Measurements from ENCODE around the gene LMAN1.

Gene LMAN1

DNA sequence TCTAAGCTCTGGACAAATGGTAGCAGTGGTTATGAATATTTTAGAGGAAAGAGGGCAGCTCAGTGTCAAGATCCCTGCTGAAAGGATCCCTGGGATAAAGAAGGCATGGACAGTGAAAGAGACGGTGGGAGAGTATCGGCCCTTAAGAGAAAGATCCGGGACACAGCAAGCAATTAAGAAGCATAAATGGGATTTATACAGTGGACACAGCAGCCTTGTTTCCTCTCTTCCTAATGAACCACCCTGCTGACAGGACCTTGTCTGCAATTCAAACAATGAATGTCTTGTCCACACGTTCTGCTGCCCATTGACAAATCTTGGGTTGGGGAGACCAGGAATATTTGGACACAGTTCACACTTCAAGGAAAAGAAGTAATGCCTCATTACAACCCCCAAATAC is 57.1 kb downstream of the LMAN1 start:
- DNase-seq: no peak

DNA sequence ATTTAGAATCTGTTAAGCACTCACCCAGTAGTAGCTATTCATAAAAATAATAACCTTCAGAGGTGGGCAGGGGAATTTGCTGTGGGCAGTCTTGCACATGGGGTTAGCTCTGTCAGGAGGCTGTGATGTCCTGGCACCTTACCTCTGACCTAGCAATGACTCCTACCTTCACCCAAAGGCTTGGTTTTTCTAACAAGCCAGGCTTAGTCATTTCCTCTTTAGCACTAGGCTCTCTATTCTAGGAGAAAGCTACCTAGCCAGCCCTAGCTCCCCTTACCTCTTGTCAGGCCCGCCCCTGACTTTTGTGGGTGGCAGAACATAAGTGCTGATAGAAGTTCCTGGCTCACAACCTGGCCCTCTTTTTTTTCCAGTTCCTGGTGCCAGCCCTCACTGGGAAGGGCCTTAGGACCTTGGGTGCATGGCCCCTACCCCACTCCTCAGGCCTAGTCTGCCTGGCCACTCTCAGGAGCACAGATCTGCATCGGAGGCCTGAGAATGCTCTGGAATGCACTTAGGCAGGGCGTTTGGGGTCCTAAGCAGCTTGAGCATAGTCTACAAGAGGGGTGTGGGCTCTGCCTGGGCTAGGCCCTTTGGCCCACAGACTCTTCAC is 58.3 kb downstream of the LMAN1 start:
- DNase-seq: no peak

DNA sequence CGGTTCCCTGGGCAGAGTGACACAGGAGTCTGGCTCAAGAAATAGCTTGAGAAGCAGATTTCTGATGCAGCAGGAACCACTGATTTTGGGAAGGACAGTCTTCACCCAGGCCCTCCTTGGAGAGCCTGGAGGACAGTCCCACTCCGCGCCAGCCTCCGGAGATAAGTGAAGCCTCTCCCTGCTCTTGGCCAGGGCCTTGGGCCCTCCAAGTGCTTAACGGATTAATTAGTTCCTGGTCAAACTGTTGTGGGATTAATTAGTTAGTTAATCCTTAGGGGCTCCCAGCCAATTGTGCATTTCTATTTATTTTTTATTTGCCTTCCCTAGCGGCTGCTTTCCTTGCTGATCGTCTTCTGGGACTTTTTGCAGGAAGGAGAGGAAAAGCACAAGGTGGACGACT is 60.2 kb downstream of the LMAN1 start:
- DNase-seq: no peak

DNA sequence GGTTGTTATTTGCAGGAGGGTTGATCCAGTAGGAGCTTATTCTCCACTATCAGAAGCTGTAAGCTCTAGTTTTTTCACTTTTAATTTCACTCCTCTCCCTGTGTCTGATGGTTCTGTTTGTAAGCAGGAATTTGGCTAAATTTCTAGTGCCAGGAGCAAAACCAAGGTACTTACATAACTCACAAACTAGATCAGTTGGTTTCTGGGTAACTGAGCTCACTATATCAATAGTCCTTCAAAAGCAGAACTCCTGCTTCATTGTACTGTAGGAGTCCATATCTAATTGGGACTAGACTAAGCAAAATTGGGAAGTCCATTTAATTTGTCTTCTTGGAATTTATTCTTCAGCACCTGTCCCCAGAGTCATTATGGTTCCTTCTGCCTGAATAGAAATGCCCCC is 65.7 kb downstream of the LMAN1 start:
- DNase-seq: no peak

DNA sequence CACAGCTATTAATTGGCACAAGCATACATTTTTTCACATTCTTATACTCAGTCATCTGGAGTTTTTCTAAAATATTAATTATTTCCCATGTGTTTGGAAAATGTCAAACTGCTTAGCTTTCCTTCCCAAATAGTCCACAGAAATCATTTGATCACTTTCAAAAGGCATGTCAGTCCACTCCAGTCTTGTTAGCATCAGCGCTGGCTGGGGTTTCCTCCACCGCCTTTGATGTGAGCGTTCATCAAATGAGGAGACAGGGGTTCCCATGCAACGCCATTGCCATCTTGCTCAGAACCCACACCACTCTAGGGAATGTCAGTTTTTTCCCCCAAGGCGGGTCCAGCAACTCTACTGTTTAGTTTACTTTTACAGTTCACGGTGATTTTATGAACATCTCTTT is 72.7 kb downstream of the LMAN1 start:
- DNase-seq: no peak

DNA sequence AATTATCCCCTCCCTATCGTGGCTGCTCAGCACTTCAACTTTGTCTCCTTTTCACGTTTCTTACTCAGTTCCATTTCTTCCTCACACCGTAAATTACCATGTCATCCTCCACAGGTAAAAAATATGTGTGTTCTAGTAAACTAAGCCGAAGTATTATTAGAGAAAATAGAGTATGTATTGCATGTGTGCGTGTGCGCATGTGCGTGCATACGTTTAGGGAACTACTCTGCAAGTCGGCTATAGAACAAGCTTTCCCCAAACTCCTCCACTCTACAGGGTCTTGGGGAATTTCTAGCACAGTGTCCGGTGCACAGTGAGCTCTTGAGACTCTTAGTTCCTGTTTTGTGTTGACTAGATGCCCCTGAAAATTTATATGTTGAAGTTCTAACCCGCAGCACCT is 76.7 kb downstream of the LMAN1 start:
- DNase-seq: no peak

DNA sequence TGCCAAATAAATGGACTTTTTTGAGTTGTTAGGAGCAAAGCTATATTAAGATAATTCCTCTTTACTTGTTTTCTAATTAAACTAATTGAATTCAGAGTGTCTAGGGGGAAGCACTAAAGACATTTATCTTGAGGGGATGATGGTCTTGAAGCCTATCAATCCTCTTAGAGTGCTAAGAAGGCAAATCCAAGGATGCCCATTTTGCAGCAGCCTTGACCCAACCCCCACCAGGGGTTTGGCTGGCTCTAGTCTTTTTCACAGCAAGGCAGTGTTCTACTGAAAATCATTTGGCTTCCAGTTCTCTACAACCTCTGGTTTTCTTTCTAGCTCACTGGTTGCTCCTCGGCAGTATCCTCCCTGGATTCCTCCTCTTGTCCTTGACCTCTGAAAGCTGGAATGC is 79.3 kb downstream of the LMAN1 start:
- no peak for DNase-seq

DNA sequence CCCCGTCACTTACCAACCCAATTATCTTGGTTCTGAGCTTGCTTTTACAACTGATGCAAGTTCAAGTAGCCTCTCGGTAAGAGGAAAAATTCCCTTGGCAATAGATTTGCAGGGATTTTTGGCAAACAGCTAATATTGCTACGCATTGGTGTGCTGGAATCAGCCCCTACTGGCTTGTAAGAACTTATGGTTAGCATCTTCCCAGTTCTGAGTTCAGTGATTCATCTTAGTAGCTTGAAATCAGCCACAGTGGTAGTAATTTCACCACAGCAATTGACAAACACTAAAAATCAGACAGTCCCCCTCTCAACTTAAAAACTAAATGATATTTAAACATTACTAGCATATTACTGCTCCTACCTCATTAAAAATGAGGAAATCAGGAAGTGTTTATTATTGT is 79.9 kb downstream of the LMAN1 start:
- DNase-seq: no peak

DNA sequence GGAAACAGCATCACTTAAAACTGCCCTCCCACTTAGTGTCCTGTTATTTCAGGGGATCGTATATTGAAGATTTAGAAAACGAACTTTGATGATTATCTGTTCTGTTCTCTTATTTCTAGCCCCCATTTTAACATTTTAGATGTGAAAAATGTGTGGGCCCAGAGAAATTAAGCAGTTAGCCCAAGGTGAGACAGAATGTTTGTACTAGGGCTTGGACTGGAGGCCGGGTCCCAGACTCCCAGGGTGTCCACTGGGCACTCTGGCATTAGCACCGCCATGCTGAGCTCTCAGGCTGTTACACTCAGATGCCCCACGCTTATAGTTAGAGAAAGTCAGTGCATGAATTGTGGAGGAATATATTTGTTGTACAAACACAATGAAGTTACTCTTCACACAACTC is 80.3 kb downstream of the LMAN1 start:
- no peak for DNase-seq

Measured in right forelimb (tissue), 1 donor.